Left hindlimb (tissue), 1 donor: ENCODE data around the gene SUPT3H.
"Not testable (repeated sequence)": the region's sequence is repeated elsewhere in the genome, so short reads cannot be mapped to it uniquely, and the experiment has no call there.

Source experiments
- DNase-seq: peaks from one replicate; pipeline ENCODE4 v3.0.0-alpha.2; 2018

SUPT3H gene

DNA sequence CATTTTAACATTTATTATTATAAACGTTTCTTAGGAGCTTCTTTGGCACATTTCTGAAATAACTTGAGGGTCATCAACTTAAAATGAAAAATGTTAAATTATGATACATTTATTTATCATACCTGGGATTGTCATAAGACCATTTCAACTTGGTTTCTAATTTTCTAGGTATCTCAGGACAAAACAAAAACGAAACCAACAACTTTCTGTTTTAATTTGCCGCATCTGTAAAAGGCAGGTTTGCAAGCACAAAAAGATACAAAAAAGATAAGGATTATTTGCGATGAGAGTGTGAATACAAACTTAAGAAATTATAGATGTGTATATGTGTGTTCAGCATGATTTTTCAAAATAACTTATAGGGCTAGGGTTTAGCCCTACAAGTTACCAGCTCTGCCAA lies 444.6 kb downstream of the SUPT3H start:
- no peak for DNase-seq

DNA sequence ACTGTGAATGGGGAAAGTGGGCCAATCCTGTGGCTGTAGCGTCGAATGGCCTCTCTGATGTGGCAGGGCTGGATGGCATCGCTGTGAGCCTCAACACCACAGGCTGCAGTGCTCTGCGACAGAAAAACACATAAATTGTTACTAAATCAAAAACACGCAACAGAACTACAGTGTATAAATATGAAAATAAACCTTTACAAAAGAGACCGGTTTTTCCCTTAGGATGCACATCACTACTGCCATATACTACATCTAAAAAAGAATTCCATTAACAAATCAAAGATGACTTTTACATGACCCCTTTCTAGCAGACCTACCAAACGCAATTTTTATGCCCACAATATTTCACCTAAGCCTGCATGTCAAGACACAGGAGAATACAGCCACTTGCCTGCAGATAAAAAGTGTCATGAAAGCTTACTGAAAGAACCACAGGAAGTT lies 445.1 kb downstream of the SUPT3H start:
- DNase-seq: peak; percentile 62

DNA sequence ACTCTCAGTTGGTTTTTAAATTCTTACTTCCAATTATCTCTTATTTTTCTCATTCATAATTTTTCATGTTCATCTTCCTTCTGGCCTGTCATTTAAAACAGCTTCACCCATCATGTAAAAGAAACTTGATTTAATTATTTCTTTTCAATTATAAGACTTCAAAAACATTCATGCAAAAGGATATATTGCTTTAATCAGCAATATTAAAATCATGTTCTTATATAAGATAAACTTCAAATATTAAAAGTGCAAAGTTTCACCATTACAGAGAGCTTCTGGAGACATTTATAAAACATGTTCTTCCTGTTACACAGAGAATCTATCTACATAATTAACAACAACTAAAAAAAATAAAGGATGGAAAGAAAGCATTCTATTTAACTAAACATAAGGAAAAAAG lies 446.3 kb downstream of the SUPT3H start:
- no peak for DNase-seq

- no peak for DNase-seq
These were observed 451.2 kb downstream of the SUPT3H start for GRCh38 chr6:44926556-44926955.

DNA sequence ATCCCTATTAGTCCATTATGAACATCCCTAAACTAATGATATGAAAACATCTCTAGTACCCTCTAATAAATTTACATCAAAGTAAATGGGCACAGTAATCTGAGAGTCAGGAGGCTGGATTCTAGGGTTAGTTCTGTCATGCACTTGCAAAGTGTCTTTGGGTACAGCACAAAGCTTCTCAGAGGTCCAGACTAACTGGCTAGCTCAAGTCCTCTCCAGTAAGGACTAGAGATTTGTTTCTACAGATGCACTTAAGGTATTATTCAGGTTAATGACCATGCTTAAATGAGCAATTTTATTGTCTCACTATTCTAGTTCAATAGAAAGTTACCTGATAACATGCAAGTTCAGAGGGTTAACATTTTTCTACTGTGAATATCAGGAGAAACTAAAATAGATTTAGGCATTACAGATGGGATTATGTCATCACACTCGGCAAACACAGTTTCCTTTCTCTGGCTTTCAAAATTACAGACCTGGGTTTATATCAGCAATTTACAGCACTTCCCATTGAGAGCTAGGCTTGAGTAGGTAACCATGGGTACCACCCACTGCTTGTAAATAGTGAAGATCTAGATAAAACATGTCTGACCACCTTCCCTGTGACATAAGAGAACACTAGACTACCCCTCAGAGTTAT lies 452.5 kb downstream of the SUPT3H start:
- no peak for DNase-seq

GRCh38 chr6:44923444-44923843 lies 454.3 kb downstream of the SUPT3H start:
- no peak for DNase-seq

DNA sequence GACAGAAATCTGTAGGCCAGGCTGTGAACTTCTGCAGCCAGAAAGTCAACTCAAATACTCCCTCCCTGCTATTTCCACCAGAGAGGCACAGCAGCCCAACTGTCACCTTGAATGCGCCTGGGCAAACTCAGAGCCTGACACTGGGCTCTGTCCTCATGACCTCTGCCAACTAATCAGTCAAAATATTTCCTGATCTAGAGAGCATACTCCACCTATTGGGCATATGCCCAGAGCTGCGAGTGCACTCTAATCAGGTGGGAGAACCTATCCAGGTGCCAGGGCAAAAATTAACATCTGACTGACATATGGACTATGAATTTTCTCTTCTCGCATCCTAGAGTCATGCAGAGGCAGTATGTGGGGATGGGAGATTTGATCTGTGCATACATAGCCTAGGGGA lies 455.9 kb downstream of the SUPT3H start:
- no peak for DNase-seq

DNA sequence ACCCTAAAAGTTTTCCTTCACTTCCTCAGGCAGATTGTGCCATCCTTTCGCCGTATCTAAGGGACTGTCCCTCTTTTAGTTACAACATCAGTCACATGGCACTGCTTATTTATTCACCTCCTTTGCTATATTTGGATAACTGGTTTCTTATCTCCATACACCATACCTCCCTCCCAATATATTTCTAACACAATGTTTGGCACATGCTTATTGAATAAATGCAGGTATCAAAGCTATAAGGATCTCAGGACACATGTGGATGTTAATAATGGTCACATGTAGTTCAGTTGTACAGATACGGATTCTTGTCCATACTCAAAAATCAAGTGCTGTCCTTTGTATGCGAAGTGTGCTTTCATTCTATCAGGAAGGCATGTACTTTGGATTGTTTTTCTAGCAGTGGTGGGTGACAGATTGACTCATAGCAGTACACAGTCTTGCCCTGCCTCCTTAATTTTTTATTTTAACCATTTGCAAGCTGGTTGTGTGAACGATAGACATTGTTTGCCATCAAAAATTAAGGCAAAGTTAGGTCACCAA lies 456.7 kb downstream of the SUPT3H start:
- DNase-seq: no peak

DNA sequence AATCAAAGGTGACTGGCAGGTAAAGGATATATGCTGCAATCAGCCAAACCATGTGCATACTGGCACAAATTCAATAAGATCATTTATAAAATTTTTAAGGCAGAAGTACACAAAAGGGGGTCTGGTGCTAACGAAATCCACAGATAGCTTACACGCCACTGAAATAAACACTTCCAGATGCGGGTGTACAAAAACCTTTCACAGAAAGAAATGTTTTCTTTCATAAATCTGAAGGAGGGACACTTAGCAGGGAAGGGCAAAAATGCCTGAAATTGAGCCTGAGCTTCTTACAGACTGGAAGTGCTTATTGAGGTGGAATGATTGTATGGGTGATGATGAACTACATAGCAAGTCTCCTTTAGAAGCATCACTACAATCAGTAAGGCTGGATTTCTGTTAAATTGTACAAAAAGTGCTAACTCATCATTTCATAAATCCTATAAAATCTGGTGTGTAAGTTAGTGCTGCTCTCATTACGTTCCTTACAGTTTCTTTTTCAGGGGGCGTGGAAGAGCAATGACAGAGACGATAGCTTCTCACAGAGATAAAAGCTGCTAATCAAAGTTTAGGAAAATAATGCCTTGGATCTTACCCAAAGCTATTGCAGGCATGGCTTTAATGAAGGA lies 458.9 kb downstream of the SUPT3H start:
- no peak for DNase-seq

- no peak for DNase-seq
These were observed 460.3 kb downstream of the SUPT3H start for GRCh38 chr6:44917430-44917829.

GRCh38 chr6:44915111-44915510 lies 462.6 kb downstream of the SUPT3H start:
- no peak for DNase-seq

DNA sequence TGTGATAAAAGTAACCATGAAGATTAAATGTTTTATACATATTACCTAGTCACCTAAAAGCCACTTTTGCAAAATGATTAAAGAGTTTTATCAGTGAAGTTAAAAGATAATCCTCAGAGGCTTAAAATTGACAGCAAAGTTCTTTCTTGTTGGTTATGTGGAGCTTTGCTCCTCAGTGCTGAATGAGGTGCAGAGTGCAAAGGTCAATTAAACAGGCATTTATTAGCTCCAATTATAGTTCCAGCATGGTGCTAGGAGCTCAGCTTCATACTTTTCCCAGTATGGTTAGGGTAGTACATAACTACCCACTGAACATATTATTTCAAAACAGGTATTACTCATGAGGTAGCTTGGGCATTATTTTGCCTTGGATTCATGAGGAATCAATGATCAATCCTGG lies 463.6 kb downstream of the SUPT3H start:
- no peak for DNase-seq

DNA sequence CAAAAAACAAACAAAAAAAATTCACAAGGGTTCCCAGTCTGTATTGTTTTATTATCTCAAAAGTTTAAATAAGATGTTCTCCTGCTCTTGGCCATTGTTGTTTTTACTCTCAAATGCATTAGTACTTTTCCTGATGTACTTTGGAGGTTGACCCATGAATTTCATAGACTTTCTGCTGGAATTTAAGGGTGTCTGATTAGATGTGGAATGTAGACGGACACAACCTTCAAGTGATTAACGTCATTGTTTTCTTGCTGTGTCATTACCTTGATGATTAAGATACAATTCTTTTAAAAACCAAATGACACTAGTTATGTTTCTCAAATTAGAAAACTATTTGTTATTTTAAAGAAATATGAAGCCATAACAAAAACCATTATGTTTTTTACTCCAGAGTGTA lies 471.0 kb downstream of the SUPT3H start:
- no peak for DNase-seq

GRCh38 chr6:44900358-44900757 lies 477.4 kb downstream of the SUPT3H start:
- not testable (repeated sequence) for DNase-seq

DNA sequence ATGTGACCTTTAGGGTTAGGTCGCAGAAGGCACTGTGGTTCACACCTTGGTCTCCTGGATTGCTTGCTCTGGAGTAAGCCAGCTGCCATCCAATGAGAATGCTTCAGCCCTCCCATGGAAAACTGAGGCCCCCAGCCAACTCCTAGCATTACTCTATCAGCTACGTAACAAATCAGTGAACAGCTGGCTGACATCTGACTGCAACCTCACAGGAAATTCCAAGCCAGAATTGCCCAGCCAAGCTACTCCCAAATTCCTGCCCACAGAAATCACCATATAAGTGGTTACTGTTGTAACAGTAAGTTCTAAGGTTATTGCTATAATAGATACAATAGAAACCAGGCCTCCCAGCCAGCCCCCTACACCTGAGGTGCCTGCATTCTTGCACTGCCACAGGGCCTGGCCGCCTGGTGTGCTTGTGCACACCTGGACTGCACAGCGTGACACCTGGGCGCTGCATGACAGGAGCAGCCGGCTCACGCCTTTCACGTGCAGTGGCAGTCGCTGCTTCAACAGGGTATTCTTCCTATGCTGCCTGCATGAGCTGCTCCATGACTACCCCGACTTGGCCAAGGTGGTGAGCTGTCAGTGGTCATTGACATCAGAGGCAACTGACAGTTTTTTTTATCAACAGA lies 479.3 kb downstream of the SUPT3H start:
- no peak for DNase-seq

- DNase-seq: no peak
These were observed 480.4 kb downstream of the SUPT3H start for GRCh38 chr6:44897316-44897715.

DNA sequence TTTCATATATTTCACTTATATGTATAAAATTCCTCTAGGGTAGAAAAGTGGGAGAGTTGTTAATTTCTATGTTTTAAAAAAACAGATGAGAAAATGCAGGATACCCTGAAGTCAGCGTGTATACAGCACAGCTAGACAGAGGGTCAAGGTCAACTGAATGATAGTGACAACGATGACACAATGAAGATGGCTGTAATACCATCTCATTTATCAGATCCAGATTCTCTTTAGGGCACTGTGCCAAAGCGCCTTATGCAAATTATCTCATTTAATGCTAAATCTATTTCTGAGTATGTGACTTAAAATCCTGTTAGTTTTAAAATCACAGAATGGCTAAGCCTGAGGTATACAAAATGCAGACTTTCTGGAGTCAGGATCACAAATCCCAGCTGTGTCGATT lies 481.0 kb downstream of the SUPT3H start:
- no peak for DNase-seq

GRCh38 chr6:44892579-44892978 lies 485.2 kb downstream of the SUPT3H start:
- no peak for DNase-seq

- not testable (repeated sequence) for DNase-seq
These were observed 498.7 kb downstream of the SUPT3H start for GRCh38 chr6:44879071-44879470.

DNA sequence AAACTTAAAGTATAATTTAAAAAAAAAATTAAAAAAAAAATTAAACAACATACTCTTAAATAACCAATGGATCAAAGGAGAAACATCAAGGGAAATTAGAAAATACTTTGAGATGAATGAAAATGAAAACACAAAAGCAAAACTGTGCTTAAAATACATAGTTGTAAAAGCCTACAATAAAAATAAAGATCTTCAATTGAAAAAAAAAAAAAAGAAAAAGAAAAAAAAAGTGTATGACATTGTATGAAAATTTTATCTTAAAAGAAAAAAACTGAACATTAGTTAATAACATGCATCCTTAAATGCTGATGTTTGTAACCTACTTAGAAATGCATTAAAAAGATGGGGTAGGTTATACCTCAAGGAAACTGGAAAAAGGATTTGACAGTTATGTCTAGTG lies 501.1 kb downstream of the SUPT3H start:
- not testable (repeated sequence) for DNase-seq

- no peak for DNase-seq
These were observed 508.3 kb downstream of the SUPT3H start for GRCh38 chr6:44869321-44869897.

DNA sequence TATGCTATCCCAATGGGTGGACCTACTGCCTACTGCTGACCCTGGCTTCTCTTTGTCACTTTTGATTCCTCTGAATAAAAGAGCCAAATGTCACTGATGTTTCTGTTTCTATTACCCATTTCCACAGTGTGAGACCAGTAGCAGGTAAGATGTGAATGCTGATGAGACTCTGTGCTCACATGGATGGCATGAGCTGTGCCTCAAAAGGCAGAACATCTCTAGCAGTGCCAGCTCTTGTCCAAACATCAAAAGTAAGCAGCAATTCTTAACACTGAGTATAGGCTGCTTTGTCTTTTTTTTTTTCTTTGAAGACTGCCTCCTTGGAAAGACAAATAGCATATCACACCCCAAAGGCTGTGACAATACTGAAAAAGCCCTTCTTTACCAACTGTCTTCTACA lies 508.8 kb downstream of the SUPT3H start:
- no peak for DNase-seq

GRCh38 chr6:44868335-44868668 lies 509.4 kb downstream of the SUPT3H start:
- no peak for DNase-seq
